Common myeloid progenitor, CD34-positive (primary cell): Measurements from ENCODE around the gene MED20.
"Not testable (repeated sequence)": the region's sequence is repeated elsewhere in the genome, so short reads cannot be mapped to it uniquely, and the experiment has no call there.

Experiments
- CTCF ChIA-PET: fragments of 350-600 bp; sonication (Branson Sonifier 250); formaldehyde crosslinking; loops from one replicate; lab custom pipeline; 2021; ENCODE audit warnings: antibody characterized with exemption; lab: Charles Lee
- POLR2A ChIA-PET: fragments of 350-600 bp; sonication (Branson Sonifier 250); formaldehyde crosslinking; loops from one replicate; lab custom pipeline; 2021; ENCODE audit warnings: antibody characterized with exemption; lab: Charles Lee
- DNase-seq, 3 donors: peaks; one replicate each; pipeline versions ENCODE4 v3.0.0 to v3.0.0-alpha.2; 2013
- H3K27ac ChIP-seq, 2 experiments: 1 replicate in 1 of 2; 2 replicates in 1 of 2; pipeline ENCODE4 v1.7.0; 2013; ENCODE audit warnings: inconsistent platforms in 2 of 2, low read length in 2 of 2, mild to moderate bottlenecking in 2 of 2, low read depth in 1 of 2, moderate library complexity in 1 of 2; ENCODE audit not compliant: severe bottlenecking in 2 of 2, insufficient read depth in 1 of 2, poor library complexity in 1 of 2
- H3K27me3 ChIP-seq, 5 experiments: replicated peaks in 2 of 5; 1 replicate in 3 of 5; 2 replicates in 2 of 5; pipeline versions ENCODE4 v1.6.1 to v1.7.0; 2013; ENCODE audit warnings: low read length in 4 of 5, mild to moderate bottlenecking in 2 of 5, moderate library complexity in 2 of 5, inconsistent platforms in 1 of 5; ENCODE audit not compliant: insufficient read depth in 5 of 5, control insufficient read depth in 4 of 5
- H3K36me3 ChIP-seq, 4 experiments: 1 replicate in 2 of 4; 2 replicates in 2 of 4; pipeline versions ENCODE4 v1.6.1 to v1.7.0; 2013; ENCODE audit warnings: low read length in 3 of 4, control low read depth in 1 of 4, mild to moderate bottlenecking in 1 of 4; ENCODE audit not compliant: control insufficient read depth in 4 of 4, insufficient read depth in 4 of 4
- H3K4me1 ChIP-seq, 4 experiments: 1 replicate in 3 of 4; 2 replicates in 1 of 4; pipeline versions ENCODE4 v1.6.1 to v1.7.1; 2013; ENCODE audit warnings: low read length in 3 of 4, mild to moderate bottlenecking in 3 of 4, control low read depth in 1 of 4, inconsistent platforms in 1 of 4, moderate library complexity in 1 of 4; ENCODE audit not compliant: control insufficient read depth in 4 of 4, insufficient read depth in 4 of 4; ENCODE audit errors: control extremely low read depth in 1 of 4
- H3K4me3 ChIP-seq, 7 experiments: 1 replicate in 4 of 7; 2 replicates in 3 of 7; pipeline versions ENCODE4 v1.5.1 to v1.7.0; 2013; ENCODE audit warnings: mild to moderate bottlenecking in 7 of 7, low read length in 6 of 7, moderate library complexity in 6 of 7, inconsistent platforms in 2 of 7, low read depth in 2 of 7, control low read depth in 1 of 7; ENCODE audit not compliant: insufficient read depth in 4 of 7, control insufficient read depth in 1 of 7; ENCODE audit errors: extremely low read depth in 1 of 7
- H3K9me3 ChIP-seq, 5 experiments: 1 replicate in 4 of 5; 2 replicates in 1 of 5; pipeline versions ENCODE4 v1.6.1 to v1.7.1; 2013; ENCODE audit warnings: low read length in 4 of 5, mild to moderate bottlenecking in 2 of 5, inconsistent platforms in 1 of 5, low read depth in 1 of 5, moderate library complexity in 1 of 5; ENCODE audit not compliant: control insufficient read depth in 4 of 5, insufficient read depth in 2 of 5; ENCODE audit errors: control extremely low read depth in 1 of 5
- WGBS: methylation state at CpG from one replicate; pipeline ENCODE4 v1.1.5; 2013; ENCODE audit not compliant: insufficient coverage; 5-methylcytosine and 5-hydroxymethylcytosine counted together

Gene MED20

DNA sequence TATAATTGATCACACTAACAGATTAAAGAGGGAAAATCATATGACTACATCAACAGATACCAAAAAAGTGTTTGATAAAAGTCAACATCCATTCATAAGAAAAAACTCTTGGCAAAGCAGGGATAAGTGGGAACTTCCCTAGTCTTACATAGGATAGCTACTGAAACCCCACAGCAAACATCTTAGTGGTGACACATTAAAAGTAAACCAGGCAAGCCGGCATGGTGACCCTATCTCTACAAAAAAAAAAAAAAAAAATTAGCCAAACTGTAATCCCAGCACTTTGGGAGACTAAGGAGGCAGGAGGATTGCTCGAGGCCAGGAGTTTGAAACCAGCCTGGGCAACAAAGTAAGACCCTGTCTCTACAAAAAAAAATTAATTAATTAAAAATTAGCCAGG, 34.5 kb upstream of the MED20 start:
- H3K27ac ChIP-seq = no peak overlapping the region

DNA sequence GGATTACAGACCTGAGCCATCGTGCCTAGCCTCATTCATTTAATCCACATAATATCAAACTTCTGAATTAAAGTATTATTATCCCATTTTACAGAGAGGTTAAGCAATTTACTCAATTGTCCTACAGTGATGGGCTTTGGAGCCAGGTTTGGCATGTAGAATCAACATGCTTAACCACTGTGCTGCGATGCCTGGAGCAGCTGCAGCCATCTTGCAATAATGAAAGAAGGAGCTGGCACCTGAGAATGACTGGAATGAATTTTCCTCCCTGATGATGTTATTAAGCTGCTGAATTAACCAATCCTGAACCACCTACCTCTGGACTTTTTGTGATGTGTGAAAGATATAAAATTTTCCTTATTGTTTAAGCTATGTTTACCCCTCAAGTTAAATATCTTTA, 33.7 kb upstream of the MED20 start:
- Histone ChIP-seq H3K9me3 (no peaks in the 10 kb centered on the region), H3K27me3 (no peaks in the 10 kb centered on the region), H3K4me3 (no peak overlapping the region), H3K4me1 (no peaks in the 10 kb centered on the region), H3K27ac (no peak overlapping the region), H3K36me3 (peaks cover 0 to 4% (median 0%) of the 10 kb centered on the region in 4 experiments)
- 100% methylated on average over 1 of the region's 2 CpGs for WGBS
- no peak for DNase-seq
- CTCF ChIA-PET = no interaction called here
- POLR2A ChIA-PET = no interaction called here

More for the DNA sequence above, 34.5 kb upstream of the MED20 start:
- Histone ChIP-seq H3K4me1 (no peaks in the 10 kb centered on the region), H3K4me3 (no peak overlapping the region), H3K27me3 (no peaks in the 10 kb centered on the region), H3K36me3 (peaks cover 0 to 7% (median 0%) of the 10 kb centered on the region in 4 experiments), H3K9me3 (no peaks in the 10 kb centered on the region)
- no peak for DNase-seq
- ChIA-PET POLR2A (no interaction called here), CTCF (interaction anchor here (0.7 kb wide), 1 partner anchor 1712 kb away, joined by 4 read pairs; no protein-coding TSS in a partner anchor)
- WGBS = 100% methylated on average over 1 of the region's 2 CpGs

DNA sequence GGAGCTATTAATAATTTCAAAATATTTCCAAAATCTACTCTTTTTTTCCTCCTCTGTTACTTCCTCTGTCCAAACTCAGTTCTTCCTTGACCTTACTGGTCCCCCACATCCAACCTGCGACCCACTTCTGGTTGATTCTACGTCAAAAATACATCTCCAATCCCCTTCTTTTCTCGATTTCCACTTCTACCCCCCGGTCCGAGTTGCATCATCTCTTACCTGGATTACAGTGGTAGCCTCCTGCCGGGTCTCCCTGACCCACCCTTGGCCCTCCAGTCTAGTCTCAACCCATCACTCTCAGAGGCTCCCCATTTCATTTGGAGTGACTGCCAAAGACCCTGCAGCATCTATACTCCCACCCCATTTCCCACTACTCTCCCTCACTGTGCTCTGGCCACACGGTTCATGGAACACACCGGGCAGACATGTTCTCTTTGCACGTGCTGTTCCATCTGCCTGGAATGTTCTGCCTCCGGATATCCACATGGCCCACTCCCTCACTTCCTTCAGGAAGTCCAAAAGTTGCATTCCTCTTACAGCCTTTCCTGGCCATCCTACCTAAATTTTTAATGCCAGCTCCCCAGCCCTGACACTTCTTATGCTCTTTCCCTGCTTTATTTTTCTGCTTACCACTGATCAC, 26.8 kb upstream of the MED20 start:
- WGBS = 94% methylated on average over 10 of the region's 10 CpGs
- H3K36me3 ChIP-seq = peaks cover 0 to 4% (median 0%) of the 10 kb centered on the region in 4 experiments
- no peak overlapping the region for H3K4me3 ChIP-seq
- no peak overlapping the region for H3K27ac ChIP-seq
- no peaks in the 10 kb centered on the region for H3K27me3 ChIP-seq
- H3K4me1 ChIP-seq = peaks cover 0 to 2% (median 0%) of the 10 kb centered on the region in 4 experiments
- ChIA-PET CTCF (no interaction called here), POLR2A (no interaction called here)
- no peaks in the 10 kb centered on the region for H3K9me3 ChIP-seq
- DNase-seq = no peak

DNA sequence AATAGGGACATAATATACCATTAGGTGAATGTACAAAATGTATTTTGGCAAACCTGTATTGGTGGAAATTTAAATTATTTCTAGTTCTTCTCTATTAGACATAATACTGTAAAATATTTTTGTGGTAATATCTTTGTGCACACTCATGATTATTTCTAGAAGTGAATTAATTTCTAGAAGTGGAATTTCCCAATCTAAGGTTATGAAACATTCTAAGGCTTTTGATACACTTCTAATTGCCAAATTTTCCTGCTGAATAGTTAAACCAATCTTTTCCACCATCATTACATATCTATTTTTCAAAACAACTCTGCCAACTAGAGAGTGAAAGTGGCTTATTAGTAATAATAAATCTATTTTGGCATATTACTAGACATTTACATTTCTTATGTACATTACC, 22.5 kb upstream of the MED20 start:
- POLR2A ChIA-PET = no interaction called here
- Histone ChIP-seq H3K4me1 (peaks cover 13 to 38% (median 31%) of the 10 kb centered on the region in 4 experiments), H3K27ac (no peak overlapping the region)

DNA sequence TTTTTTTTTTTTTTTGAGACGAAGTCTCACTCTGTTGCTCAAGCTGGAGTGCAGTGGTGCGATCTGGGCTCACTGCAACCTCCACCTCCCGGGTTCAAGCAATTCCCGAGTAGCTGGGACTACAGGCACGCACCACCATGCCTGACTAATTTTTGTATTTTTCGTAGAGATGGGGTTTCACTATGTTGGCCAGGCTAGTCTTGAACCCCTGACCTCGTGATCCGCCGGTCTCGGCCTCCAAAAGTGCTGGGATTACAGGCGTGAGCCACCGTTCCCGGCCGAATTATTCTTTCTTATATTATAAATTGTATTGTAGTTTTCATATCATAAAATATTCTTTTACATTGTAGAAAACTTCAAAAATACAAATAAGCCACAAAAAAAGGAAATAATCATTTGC, 21.9 kb upstream of the MED20 start:
- peak overlapping the region in 1 of 2 experiments; percentile 67 for H3K27ac ChIP-seq

More for the DNA sequence above, 22.5 kb upstream of the MED20 start:
- DNase-seq = no peak
- Histone ChIP-seq H3K4me3 (no peak overlapping the region), H3K27me3 (no peaks in the 10 kb centered on the region), H3K36me3 (peaks cover 0 to 7% (median 0%) of the 10 kb centered on the region in 4 experiments), H3K9me3 (no peaks in the 10 kb centered on the region)
- CTCF ChIA-PET = interaction anchor here (1.2 to 14.6 kb wide), 4 partner anchors 14 to 101 kb away, joined by 3 to 180 read pairs (median 3); partner anchors contain the start of gene TAF8

DNA sequence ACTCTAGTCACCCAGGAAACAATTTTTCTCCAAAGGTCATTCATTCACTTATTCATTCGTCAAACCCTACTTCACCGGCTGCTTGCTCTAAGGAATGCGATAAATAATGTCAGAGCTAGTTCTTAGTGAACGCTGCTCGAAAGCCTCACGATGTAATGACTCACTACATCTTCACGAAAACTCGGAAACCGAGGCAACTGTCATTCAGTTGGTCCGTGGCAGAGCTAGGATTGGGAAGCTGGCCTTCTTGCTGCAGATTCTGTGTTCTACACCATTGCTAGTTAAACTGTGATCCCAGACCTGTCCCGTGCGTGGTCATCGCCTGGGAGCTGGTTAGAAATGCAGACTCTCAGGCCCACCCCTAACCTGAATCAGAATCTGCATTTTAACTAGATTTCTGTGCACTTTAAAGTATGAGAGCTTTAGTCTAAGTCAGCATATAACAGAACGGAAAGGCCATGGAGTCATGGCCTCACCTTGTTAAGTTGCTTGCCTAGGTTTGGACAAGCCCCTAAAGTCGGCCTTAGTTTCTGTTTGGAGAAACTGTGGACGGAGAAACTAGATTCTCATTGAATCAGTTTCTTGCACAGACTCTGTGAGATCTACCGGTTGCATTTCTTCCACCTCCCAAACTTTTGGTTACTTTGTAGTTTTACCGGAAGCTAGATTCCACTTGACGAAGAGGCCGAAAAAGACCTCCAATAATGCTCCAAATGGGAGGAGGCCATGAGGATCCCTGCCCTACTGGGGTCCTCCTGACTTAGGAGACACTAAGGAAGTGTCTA, 21.3 kb upstream of the MED20 start:
- Histone ChIP-seq H3K36me3 (peaks cover 0 to 12% (median 0%) of the 10 kb centered on the region in 4 experiments), H3K9me3 (no peaks in the 10 kb centered on the region), H3K4me1 (peaks cover 24 to 50% (median 43%) of the 10 kb centered on the region in 4 experiments), H3K27ac (peak overlapping the region in 1 of 2 experiments; percentile 67), H3K4me3 (peak overlapping the region; percentile 53 to 92 (median 84)), H3K27me3 (no peaks in the 10 kb centered on the region)
- CTCF ChIA-PET = interaction anchor here (1.0 to 14.6 kb wide), 6 partner anchors 18 to 102 kb away, joined by 3 to 180 read pairs (median 3); partner anchors contain the start of genes BYSL, MED20 and TAF8
- WGBS = 46% methylated on average over 19 of the region's 20 CpGs
- peak in 2 of 3 donors; percentile 72 to 80 for DNase-seq
- POLR2A ChIA-PET = interaction anchor here (0.5 to 1.8 kb wide), 3 partner anchors 9 to 123 kb away, joined by 3 to 4 read pairs (median 3); partner anchors contain the start of gene TAF8

More for the DNA sequence above, 21.9 kb upstream of the MED20 start:
- POLR2A ChIA-PET = interaction anchor here (1.8 kb wide), 1 partner anchor 108 kb away, joined by 4 read pairs; the partner anchor contains the start of gene TAF8
- not testable (repeated sequence) for DNase-seq, H3K4me3 ChIP-seq, H3K36me3 ChIP-seq, H3K27me3 ChIP-seq, H3K9me3 ChIP-seq
- 100% methylated on average over 6 of the region's 14 CpGs for WGBS
- peaks cover 18 to 44% (median 37%) of the 10 kb centered on the region in 4 experiments for H3K4me1 ChIP-seq
- CTCF ChIA-PET = interaction anchor here (1.0 to 14.6 kb wide), 6 partner anchors 18 to 102 kb away, joined by 3 to 180 read pairs (median 3); partner anchors contain the start of genes BYSL, MED20 and TAF8
